Naive B cell (primary cell): ENCODE results near the gene TSPAN1. TPM values are rescaled to one million over a fixed set of nuclear protein-coding genes. Genes with fewer than 3 reads are reported as not detected.

Experiments used
- ATAC-seq, 2 donors: fragments of 150-1000 bp; cut with Tn5 transposase; 2 replicates each; pipeline ENCODE4 v1.10.0; 2021; ENCODE audit warnings: low read depth in 2 of 2, mild to moderate bottlenecking in 2 of 2, moderate library complexity in 2 of 2
- DNase-seq: peaks from one replicate; pipeline ENCODE4 v3.0.0; 2022
- H3K27ac Mint-ChIP-seq, 6 donors: one replicate each; pipeline ENCODE4 v1.8.0; 2020 to 2022; ENCODE audit warnings: mild to moderate bottlenecking in 6 of 6, mixed read lengths in 6 of 6, moderate library complexity in 5 of 6, inconsistent platforms in 2 of 6
- H3K27me3 Mint-ChIP-seq, 3 donors: one replicate each; pipeline ENCODE4 v1.8.0; 2021 to 2022; ENCODE audit warnings: mixed read lengths in 3 of 3, mild to moderate bottlenecking in 1 of 3
- H3K36me3 Mint-ChIP-seq, 2 donors: one replicate each; pipeline ENCODE4 v1.8.0; 2020 to 2022; ENCODE audit warnings: mixed read lengths in 2 of 2, inconsistent platforms in 1 of 2, mild to moderate bottlenecking in 1 of 2
- H3K4me1 Mint-ChIP-seq, 3 donors: one replicate each; pipeline ENCODE4 v1.8.0; 2020 to 2022; ENCODE audit warnings: mixed read lengths in 3 of 3, inconsistent platforms in 1 of 3, mild to moderate bottlenecking in 1 of 3, moderate library complexity in 1 of 3
- H3K4me3 Mint-ChIP-seq, 8 donors: one replicate each; pipeline ENCODE4 v1.8.0; 2020 to 2022; ENCODE audit warnings: mild to moderate bottlenecking in 8 of 8, mixed read lengths in 8 of 8, moderate library complexity in 8 of 8, inconsistent platforms in 2 of 8
- H3K9me3 Mint-ChIP-seq, 7 donors: one replicate each; pipeline ENCODE4 v1.8.0; 2020 to 2022; ENCODE audit warnings: mixed read lengths in 7 of 7, mild to moderate bottlenecking in 5 of 7, inconsistent platforms in 2 of 7, moderate library complexity in 1 of 7
- polyA plus RNA-seq, 6 donors: library from polyadenylated mRNA; unstranded; fragments of 300-500 nt; fragmentation: Illumina TruSeq; gene quantifications; one replicate each; pipeline ENCODE4 v1.2.3, GENCODE V29; 2021; ENCODE audit warnings: low read depth in 6 of 6

The TSPAN1 gene
- polyA plus RNA-seq, 6 donors from 2014 or later = not detected

DNA sequence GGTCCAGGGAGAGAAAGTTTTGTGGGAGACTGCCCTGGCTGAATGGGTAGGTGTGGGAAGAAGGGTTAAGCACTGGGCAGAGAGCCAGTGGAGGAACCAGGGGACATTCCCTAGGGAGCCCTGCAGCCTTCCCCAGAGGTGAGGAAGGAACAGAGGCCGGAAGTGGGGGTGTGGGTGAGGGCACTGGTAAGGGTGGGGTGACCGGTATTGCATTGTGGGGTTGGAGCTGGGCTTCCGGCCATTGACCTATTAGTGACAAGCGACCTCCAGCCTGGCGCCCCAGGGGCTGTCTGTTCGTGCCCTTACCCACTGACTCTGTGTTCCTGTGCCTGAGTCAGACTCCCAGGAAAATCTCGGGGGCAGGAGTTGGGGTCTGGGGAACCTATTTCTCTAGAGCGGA, 3.5 kb upstream of the TSPAN1 start:
- H3K27ac Mint-ChIP-seq = no peak overlapping the region
- H3K4me1 Mint-ChIP-seq = peaks cover 16 to 21% (median 19%) of the 10 kb centered on the region in 3 donors
- no peak overlapping the region for H3K4me3 Mint-ChIP-seq
- ATAC-seq = no peak
- H3K36me3 Mint-ChIP-seq = no peaks in the 10 kb centered on the region
- DNase-seq = no peak
- no peaks in the 10 kb centered on the region for H3K9me3 Mint-ChIP-seq
- H3K27me3 Mint-ChIP-seq = peaks cover 0 to 7% (median 5%) of the 10 kb centered on the region in 3 donors

DNA sequence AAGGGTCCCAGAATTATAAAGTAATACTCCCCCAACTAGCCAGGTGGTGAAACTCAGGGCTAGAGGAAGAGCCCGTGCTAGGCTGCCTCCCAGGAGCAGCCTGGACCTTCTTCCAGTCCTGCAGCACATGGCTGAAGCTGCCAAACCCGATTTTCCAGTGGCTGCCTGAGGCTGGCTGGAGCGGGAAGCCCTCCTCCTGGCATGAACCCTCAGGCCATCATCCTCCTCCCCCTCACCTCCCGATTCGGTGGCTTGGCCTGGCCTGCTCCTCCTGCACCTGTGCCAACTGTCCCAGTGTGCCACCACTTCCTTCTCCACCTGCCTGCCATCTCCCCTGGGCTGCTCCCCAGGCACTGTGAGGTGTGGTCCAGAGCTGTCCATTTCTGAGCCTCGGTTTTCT, 3.0 kb upstream of the TSPAN1 start:
- no peak for ATAC-seq
- H3K4me1 Mint-ChIP-seq = peaks cover 11 to 16% (median 14%) of the 10 kb centered on the region in 3 donors
- peak overlapping the region in 2 of 6 donors; percentile 84 to 93 for H3K27ac Mint-ChIP-seq
- no peaks in the 10 kb centered on the region for H3K36me3 Mint-ChIP-seq
- DNase-seq = no peak
- peaks cover 0 to 7% (median 5%) of the 10 kb centered on the region in 3 donors for H3K27me3 Mint-ChIP-seq
- no peaks in the 10 kb centered on the region for H3K9me3 Mint-ChIP-seq
- peak overlapping the region in 1 of 8 donors; percentile 30 for H3K4me3 Mint-ChIP-seq

DNA sequence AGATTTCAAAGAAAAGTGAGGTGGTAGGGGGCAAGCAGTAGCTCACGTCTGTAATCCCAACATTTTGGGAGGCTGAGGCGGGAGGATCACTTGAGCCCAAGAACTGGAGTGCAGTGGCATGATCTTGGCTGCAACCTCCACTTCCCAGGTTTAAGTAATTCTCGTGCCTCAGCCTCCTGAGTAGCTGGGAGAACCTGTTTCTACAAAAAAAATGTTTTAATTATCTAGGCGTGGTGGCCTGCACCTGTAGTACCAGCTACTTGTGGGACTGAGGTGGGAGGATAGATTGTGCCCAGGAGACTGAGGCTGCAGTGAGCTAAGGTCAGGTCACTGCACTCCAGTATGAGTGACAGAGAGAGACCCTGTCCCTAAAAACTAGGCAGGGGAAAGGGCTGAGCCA, 2.6 kb upstream of the TSPAN1 start:
- Mint-ChIP-seq H3K4me3 (peak overlapping the region in 2 of 8 donors; percentile 17 to 30), H3K4me1 (peaks cover 8 to 12% (median 10%) of the 10 kb centered on the region in 3 donors), H3K36me3 (no peaks in the 10 kb centered on the region), H3K9me3 (no peaks in the 10 kb centered on the region), H3K27ac (peak overlapping the region in 1 of 6 donors; percentile 84), H3K27me3 (peaks cover 0 to 6% (median 5%) of the 10 kb centered on the region in 3 donors)
- DNase-seq = no peak
- ATAC-seq = no peak

DNA sequence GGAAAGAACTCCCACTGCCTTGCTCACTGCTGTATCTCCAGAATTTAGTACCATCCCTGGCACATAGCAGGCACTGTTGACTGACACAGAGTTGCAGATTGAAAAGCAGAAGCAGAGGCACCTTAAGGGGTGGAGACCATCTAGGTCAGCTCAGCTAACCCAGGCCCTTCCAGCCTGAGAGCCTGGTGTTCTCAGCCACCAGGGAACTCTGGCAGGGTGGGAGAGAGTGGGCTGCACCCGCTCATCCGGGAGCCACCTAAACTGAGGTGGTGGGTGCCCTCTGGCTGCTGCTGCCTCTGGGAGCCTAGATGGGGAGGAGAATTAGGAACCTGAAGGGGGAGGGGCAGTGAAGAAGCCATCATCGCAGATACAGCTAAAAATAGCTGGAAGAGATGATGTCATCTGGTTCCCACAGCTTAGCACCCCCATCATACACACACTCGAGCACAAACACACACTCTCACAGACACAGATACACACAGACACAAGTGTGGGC, 1.5 kb upstream of the TSPAN1 start:
- peaks cover 4 to 8% (median 5%) of the 10 kb centered on the region in 3 donors for H3K4me1 Mint-ChIP-seq

DNA sequence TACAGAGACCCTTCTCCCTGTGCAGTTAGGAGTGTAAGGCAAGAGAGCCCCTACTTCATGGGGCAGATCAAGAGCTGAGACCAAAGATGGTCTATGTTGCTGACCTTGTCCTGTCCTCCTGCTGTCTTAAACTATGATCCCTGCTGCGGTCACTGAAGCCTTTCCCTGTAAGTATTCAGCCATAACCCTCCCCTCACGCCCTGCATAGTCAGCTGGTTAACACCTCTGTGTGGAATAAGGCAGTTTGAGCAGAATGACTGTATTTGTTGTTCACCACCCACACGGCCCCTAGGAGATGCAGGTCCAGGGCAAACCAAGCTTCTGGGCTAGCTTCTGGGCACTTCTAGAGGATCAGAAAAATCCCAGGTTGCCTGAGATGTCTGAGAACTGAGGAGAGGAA, 356 bp downstream of the TSPAN1 start:
- no peak for DNase-seq
- Mint-ChIP-seq H3K27ac (no peak overlapping the region), H3K36me3 (no peaks in the 10 kb centered on the region), H3K27me3 (no peaks in the 10 kb centered on the region), H3K4me1 (peaks cover 4 to 8% (median 5%) of the 10 kb centered on the region in 3 donors), H3K9me3 (no peaks in the 10 kb centered on the region), H3K4me3 (no peak overlapping the region)
- ATAC-seq = no peak

More for the DNA sequence above, 1.5 kb upstream of the TSPAN1 start:
- Mint-ChIP-seq H3K27ac (no peak overlapping the region), H3K36me3 (no peaks in the 10 kb centered on the region), H3K4me3 (no peak overlapping the region), H3K27me3 (peaks cover 0 to 5% (median 0%) of the 10 kb centered on the region in 3 donors), H3K9me3 (no peaks in the 10 kb centered on the region)
- ATAC-seq (peak; percentile 57 to 61), DNase-seq (no peak)

DNA sequence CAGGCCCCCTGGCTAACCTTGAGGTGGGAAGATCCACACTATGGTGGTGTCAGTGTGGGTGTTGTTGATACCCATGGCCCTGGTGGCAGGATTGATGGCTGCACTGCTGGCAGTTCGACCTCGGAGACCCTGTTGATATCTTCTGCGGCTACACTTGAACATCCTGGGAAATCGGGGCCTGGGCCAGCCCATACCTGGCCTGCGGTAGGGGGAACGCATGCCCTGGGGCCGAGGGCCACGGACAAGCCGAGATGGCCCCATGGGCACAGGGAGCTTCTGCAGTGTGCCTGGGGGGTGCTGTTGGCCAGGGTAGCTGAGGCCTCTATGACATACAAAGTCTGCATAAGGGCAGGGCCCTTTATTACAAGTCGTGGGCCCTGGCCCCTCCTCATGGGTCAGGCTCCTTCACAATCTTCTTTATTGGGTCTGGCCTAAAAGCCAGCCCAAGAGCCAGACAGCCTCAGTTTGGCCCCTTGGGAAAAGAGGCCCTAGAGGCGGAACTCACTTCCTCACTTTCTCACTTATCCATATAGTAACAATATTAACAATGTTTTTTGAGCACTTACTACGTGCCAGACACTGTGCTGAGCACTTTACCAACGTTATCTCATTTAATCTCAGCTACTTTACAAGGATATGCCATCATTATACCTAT, 1.5 kb downstream of the TSPAN1 start, which contains the start of gene P3R3URF:
TSS of gene P3R3URF (minus strand) at position 278 of the 655 bp plus-strand sequence. CDS start at position 261, 17 bp downstream.
- no peak for ATAC-seq
- Mint-ChIP-seq H3K27ac (peak within 1 kb of the TSS in 2 of 6 donors; percentile 5 to 38), H3K4me3 (no peak within 1 kb of the TSS), H3K9me3 (no peaks in the 10 kb centered on the region), H3K36me3 (no peaks in the 10 kb centered on the region), H3K4me1 (peaks cover 4 to 8% (median 5%) of the 10 kb centered on the region in 3 donors), H3K27me3 (no peaks in the 10 kb centered on the region)
- DNase-seq = no peak

DNA sequence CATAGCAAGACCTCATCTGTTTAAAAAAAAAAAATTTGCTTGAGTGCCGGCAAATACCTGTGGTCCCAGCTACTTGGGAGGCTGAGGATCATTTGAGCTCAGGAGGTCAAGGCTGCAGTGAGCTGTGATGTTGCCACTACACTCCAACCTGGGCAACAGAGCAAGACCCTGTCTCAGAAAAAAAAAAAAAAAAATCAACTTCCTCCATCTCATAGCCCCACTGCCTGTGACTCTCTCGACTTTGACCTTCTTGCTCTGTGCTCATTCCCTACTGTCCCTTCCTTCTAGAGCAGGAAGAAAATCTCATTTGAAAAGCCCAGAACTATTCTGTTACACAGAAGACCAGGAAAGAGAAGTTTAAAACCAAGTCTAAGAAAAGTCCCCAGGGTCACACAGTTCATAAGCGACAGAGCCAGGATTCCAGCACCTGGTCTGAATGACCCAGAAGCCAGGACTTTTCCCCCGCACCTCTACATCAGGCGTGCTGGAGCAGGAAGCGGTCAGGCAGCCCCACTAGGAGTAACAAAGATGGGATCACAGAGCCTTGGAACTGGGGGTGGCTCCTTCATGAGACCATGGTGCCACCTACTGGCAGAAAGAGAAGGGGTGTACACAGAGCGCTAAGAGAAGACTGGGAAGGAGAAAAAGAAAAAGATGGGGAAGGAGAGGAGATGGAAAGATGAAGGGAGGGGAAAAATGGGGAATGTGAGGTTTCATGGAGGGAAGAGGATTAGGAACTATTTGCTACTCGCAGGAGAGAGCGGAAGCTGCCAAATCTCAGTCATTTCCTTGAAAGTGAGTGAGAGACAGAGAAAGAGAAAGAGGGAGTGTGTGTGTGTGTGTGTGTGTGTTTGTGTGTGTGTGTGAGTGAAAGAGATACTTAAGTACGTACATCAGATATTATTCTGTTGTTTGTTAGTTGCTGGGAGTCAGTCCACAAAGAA, 4.5 kb downstream of the TSPAN1 start:
- Mint-ChIP-seq H3K27me3 (no peaks in the 10 kb centered on the region), H3K4me3 (no peak overlapping the region), H3K9me3 (no peaks in the 10 kb centered on the region), H3K27ac (no peak overlapping the region), H3K36me3 (no peaks in the 10 kb centered on the region), H3K4me1 (peaks cover 6% of the 10 kb centered on the region in 3 donors)
- ATAC-seq = peak; percentile 76 to 82
- DNase-seq = peak; percentile 53

DNA sequence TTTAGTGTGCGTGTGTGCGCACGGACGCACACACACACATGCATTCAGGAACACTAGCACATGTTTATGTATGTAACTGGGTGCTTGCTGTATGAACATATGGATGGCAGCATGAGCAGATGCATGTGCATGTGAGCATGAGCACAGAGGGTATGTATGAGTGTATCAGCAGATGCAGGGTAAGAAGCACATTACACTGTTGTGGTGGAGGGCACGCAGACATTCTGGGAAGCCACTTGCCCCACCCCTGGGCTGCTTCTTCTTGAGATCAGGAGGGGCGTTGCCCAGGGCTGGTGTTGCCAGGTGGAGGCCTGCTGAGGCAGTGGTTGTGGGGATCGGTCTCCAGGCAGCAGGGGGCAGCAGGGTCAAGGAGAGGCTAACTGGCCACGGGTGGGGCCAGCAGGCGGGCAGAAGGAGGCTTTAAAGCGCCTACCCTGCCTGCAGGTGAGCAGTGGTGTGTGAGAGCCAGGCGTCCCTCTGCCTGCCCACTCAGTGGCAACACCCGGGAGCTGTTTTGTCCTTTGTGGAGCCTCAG, 5.3 kb downstream of the TSPAN1 start:
- no peaks in the 10 kb centered on the region for H3K36me3 Mint-ChIP-seq
- no peak overlapping the region for H3K27ac Mint-ChIP-seq
- H3K4me1 Mint-ChIP-seq = peaks cover 8 to 12% (median 9%) of the 10 kb centered on the region in 3 donors
- H3K27me3 Mint-ChIP-seq = no peaks in the 10 kb centered on the region
- no peak for DNase-seq
- no peaks in the 10 kb centered on the region for H3K9me3 Mint-ChIP-seq
- ATAC-seq = no peak
- no peak overlapping the region for H3K4me3 Mint-ChIP-seq

DNA sequence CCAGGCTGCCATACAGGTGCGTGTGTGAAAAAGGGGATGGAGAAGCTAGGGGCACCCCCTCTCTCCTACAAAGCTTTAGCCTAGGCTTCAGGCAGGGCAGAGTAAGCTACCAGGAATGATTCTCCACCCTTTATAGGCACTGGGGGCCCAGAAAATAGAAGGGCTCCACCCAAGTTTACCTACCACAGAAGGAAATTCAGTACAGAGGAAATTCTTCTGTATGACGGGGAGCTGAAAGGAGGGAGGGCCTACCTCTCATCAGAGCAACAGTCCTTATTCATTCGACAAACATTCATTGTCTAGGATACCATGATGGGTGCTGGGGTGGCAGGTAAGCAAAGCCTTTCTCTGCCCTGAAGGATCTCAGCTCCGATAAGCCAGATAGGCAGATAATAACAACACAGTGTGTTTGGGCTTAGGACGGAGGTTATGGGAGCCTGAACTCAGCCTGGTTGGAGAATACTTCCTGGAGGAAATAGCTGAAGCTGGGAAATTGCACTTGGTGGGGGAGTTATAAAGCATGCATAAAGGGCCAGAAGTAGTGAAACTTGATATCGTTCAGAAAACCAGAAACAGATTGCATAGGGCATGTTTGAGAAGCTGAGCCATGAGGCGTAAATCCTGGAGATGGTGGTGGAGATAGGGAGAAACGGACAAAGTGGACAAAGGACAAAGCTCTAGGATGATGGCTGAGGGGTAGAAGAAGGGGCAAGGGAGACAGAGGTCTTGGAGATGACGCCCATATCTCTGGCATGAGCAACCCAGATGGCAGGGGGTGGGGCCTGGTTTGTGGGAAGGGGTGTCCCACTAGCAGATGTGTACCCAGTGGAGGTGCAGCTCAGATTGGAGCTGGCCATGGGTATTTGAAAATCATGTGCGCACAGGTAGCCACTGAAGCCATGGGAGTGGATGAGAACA, 6.7 kb downstream of the TSPAN1 start:
- Mint-ChIP-seq H3K27me3 (no peaks in the 10 kb centered on the region), H3K4me1 (peaks cover 9 to 14% (median 14%) of the 10 kb centered on the region in 3 donors), H3K4me3 (no peak overlapping the region), H3K27ac (peak overlapping the region in 1 of 6 donors; percentile 3), H3K36me3 (no peaks in the 10 kb centered on the region), H3K9me3 (no peaks in the 10 kb centered on the region)
- ATAC-seq (no peak), DNase-seq (no peak)

DNA sequence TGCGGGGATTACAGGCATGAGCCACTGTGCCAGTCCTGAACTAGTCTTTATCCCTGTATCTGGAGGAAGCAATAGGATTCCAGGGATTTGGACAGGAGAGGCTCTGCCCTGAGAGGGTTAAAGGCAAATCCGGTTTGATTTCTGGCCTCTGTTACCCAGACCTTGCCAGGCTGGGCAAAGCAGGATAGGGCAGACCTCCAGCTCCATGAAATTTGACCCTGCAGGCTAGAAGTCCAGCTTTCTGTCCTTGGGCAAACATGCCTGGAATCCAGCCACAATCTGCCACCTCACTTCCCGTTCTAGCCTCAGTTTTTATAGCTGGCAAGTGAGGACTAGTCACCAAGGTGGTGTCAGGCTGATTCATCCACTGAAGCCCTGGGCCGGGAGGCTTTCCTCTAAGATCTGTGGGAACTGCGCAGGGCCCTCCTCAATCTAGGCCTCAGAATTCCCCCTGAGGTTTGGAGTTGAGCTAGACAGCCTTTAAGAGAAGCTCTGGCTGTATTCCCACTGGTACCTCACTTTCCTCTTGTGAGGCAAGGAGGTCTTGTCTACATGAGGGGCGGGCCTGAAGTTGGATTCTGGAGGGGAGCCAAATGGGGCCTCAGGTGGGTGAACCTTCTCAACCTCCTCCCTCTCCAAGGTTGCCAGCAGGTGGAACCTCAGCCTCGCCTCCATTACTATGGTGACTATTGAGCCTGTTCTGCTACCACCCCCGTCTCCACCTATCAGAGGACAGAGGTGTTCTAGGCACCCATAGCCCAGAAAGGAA, 8.4 kb downstream of the TSPAN1 start:
- H3K36me3 Mint-ChIP-seq = peaks cover 0 to 8% of the 10 kb centered on the region in 2 donors
- no peak for DNase-seq
- H3K27ac Mint-ChIP-seq = peak overlapping the region in 1 of 6 donors; percentile 63
- no peak for ATAC-seq
- no peak overlapping the region for H3K4me3 Mint-ChIP-seq
- no peaks in the 10 kb centered on the region for H3K27me3 Mint-ChIP-seq
- peaks cover 9 to 16% (median 14%) of the 10 kb centered on the region in 3 donors for H3K4me1 Mint-ChIP-seq
- no peaks in the 10 kb centered on the region for H3K9me3 Mint-ChIP-seq

DNA sequence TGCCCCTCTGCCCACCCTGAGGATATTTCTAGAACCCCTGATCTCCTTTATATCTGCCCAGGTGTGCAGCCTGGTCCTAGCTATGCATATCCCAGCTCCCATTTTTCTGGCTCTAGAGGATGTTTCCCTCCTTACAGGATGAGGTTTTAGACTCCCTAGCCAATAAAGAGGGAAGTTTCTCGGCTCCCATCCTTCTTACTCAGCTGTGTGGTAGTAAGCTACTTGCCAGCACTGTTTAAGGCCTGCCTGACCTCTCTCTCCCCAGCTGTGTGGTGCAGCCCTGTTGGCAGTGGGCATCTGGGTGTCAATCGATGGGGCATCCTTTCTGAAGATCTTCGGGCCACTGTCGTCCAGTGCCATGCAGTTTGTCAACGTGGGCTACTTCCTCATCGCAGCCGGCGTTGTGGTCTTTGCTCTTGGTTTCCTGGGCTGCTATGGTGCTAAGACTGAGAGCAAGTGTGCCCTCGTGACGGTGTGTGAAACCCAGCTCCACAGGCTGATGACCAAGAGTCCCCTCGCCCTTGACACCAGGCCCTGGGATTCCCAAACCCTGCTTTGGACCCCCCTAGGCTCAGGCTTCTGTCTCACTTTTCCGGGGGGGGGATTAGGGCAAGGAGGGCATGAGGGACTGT, 9.2 kb downstream of the TSPAN1 start:
- Mint-ChIP-seq H3K27me3 (no peaks in the 10 kb centered on the region), H3K9me3 (no peaks in the 10 kb centered on the region), H3K4me3 (no peak overlapping the region), H3K27ac (peak overlapping the region in 1 of 6 donors; percentile 52), H3K4me1 (peaks cover 9 to 17% (median 14%) of the 10 kb centered on the region in 3 donors), H3K36me3 (peaks cover 0 to 11% of the 10 kb centered on the region in 2 donors)
- ATAC-seq = peak; percentile 40 to 43
- DNase-seq = no peak
